ENCODE data around the gene UAP1L1.

The UAP1L1 gene

GRCh38 chr9:137088121-137088520 lies 10.8 kb downstream of the UAP1L1 start:
- TF ChIP-seq CTCF (IDR thresholded peaks at IDR 0.05; ENCODE audit: insufficient read depth, low read length, poor library complexity, severe bottlenecking) (no peak), EZH2phosphoT487 (conservative IDR thresholded peaks at IDR 0.05; ENCODE audit: low read length) (no peak)
- H2AFZ ChIP-seq (ENCODE audit: low read depth, low read length, severe bottlenecking): no peak overlapping the region
- H3K9me2 ChIP-seq (replicated peaks; ENCODE audit: insufficient read depth, low read length): no peaks in the 10 kb centered on the region
- peak overlapping the region; percentile 90 for H3K9ac ChIP-seq (ENCODE audit: low read length)
- no peak overlapping the region for H3K27ac ChIP-seq (ENCODE audit: low read depth, low read length)
- H3F3A ChIP-seq (ENCODE audit: insufficient read depth): peaks cover 4% of the 10 kb centered on the region
- no peaks in the 10 kb centered on the region for H3K36me3 ChIP-seq (ENCODE audit: low read length)
- peak overlapping the region; percentile 81 for H3K4me2 ChIP-seq (ENCODE audit: low read depth, low read length, poor library complexity, severe bottlenecking)
- no peaks in the 10 kb centered on the region for H3K79me2 ChIP-seq (ENCODE audit: insufficient read depth, low read length)
- no peak overlapping the region for H3K4me3 ChIP-seq (ENCODE audit: insufficient read depth, low read length, poor library complexity, severe bottlenecking)
- no peaks in the 10 kb centered on the region for H3K9me3 ChIP-seq (ENCODE audit: insufficient read depth, low read length)
- no peaks in the 10 kb centered on the region for H4K20me1 ChIP-seq (ENCODE audit: low read depth, low read length)
- H3K27me3 ChIP-seq (ENCODE audit: low read length): no peaks in the 10 kb centered on the region

- Histone ChIP-seq H3K27ac (ENCODE audit: low read depth, low read length) (no peak overlapping the region), H3K9me3 (ENCODE audit: insufficient read depth, low read length) (no peaks in the 10 kb centered on the region), H3F3A (ENCODE audit: insufficient read depth) (peaks cover 4% of the 10 kb centered on the region; the same call in 1 of the 2 replicates), H3K4me2 (ENCODE audit: low read depth, low read length, poor library complexity, severe bottlenecking) (no peak overlapping the region), H2AFZ (ENCODE audit: low read depth, low read length, severe bottlenecking) (no peak overlapping the region), H3K79me2 (ENCODE audit: insufficient read depth, low read length) (no peaks in the 10 kb centered on the region), H3K36me3 (ENCODE audit: low read length) (no peaks in the 10 kb centered on the region), H3K9me2 (replicated peaks; ENCODE audit: insufficient read depth, low read length) (no peaks in the 10 kb centered on the region), H4K20me1 (ENCODE audit: low read depth, low read length) (no peaks in the 10 kb centered on the region), H3K27me3 (ENCODE audit: low read length) (no peaks in the 10 kb centered on the region), H3K4me3 (ENCODE audit: insufficient read depth, low read length, poor library complexity, severe bottlenecking) (no peak overlapping the region), H3K9ac (ENCODE audit: low read length) (no peak overlapping the region)
- no peak for TF ChIP-seq CTCF (IDR thresholded peaks at IDR 0.05; ENCODE audit: insufficient read depth, low read length, poor library complexity, severe bottlenecking)
- no peak for TF ChIP-seq EZH2phosphoT487 (conservative IDR thresholded peaks at IDR 0.05; ENCODE audit: low read length)
Measured at GRCh38 chr9:137089232-137089947, 12.1 kb downstream of the UAP1L1 start.

- H3K9me3 ChIP-seq (ENCODE audit: insufficient read depth, low read length): no peaks in the 10 kb centered on the region
- H3K27ac ChIP-seq (ENCODE audit: low read depth, low read length): no peak overlapping the region
- no peak overlapping the region for H2AFZ ChIP-seq (ENCODE audit: low read depth, low read length, severe bottlenecking)
- H3K9me2 ChIP-seq (replicated peaks; ENCODE audit: insufficient read depth, low read length): no peaks in the 10 kb centered on the region
- no peak overlapping the region for H3K4me2 ChIP-seq (ENCODE audit: low read depth, low read length, poor library complexity, severe bottlenecking)
- no peak overlapping the region for H3K9ac ChIP-seq (ENCODE audit: low read length)
- TF ChIP-seq CTCF (IDR thresholded peaks at IDR 0.05; ENCODE audit: insufficient read depth, low read length, poor library complexity, severe bottlenecking) (peak; percentile 29), EZH2phosphoT487 (conservative IDR thresholded peaks at IDR 0.05; ENCODE audit: low read length) (no peak)
- no peak overlapping the region for H3K4me3 ChIP-seq (ENCODE audit: insufficient read depth, low read length, poor library complexity, severe bottlenecking)
- no peaks in the 10 kb centered on the region for H3K27me3 ChIP-seq (ENCODE audit: low read length)
- H3K79me2 ChIP-seq (ENCODE audit: insufficient read depth, low read length): no peaks in the 10 kb centered on the region
- no peaks in the 10 kb centered on the region for H3F3A ChIP-seq (ENCODE audit: insufficient read depth)
- no peaks in the 10 kb centered on the region for H4K20me1 ChIP-seq (ENCODE audit: low read depth, low read length)
- peaks cover 1% of the 10 kb centered on the region for H3K36me3 ChIP-seq (ENCODE audit: low read length)
Measured at GRCh38 chr9:137095664-137096517, 18.6 kb downstream of the UAP1L1 start.

Measured in SU-DHL-6 (cell line).